HEK293 (cell line): Measurements from ENCODE around the gene APOBR.

Experiments used
- CTCF ChIA-PET: fragments of 350-600 bp; formaldehyde crosslinking; extraction: SDS; loops from one replicate; lab custom pipeline; 2021; ENCODE audit warnings: antibody characterized with exemption; lab: Yijun Ruan, JAX
- POLR2A ChIA-PET: fragments of 300-600 bp; formaldehyde crosslinking; extraction: SDS; loops from one replicate; lab custom pipeline; 2020; ENCODE audit warnings: antibody characterized with exemption, inconsistent platforms; lab: Yijun Ruan, JAX
- H3K27ac ChIP-seq: fragments of 200-500 bp; sonication (Bioruptor generic); 2 replicates; pipeline ENCODE4 v1.5.1; 2014; ENCODE audit warnings: low read depth, low read length, control low read depth, inconsistent platforms; ENCODE audit errors: extremely low read depth
- H3K36me3 ChIP-seq, 2 experiments: fragments of 200-500 bp in 1 of 2; sonication (Bioruptor generic) in 1 of 2; 1 replicate in 1 of 2; 2 replicates in 1 of 2; pipeline ENCODE4 v1.5.1; 2014 to 2017; ENCODE audit warnings: inconsistent platforms in 2 of 2, low read length in 2 of 2; ENCODE audit not compliant: control insufficient read depth in 2 of 2, insufficient read depth in 1 of 2
- H3K4me1 ChIP-seq: fragments of 200-500 bp; sonication (Bioruptor generic); 2 replicates; pipeline ENCODE4 v1.5.1; 2014; ENCODE audit warnings: mild to moderate bottlenecking, low read length, inconsistent platforms; ENCODE audit not compliant: control insufficient read depth, insufficient read depth
- H3K4me3 ChIP-seq: 2 replicates; pipeline ENCODE4 v1.5.1; 2011; ENCODE audit warnings: low read depth, mild to moderate bottlenecking, control low read depth, low read length, moderate library complexity
- H3K9me3 ChIP-seq: fragments of 200-500 bp; sonication (Bioruptor generic); 2 replicates; pipeline ENCODE4 v1.5.1; 2014; ENCODE audit warnings: low read depth, low read length, inconsistent platforms; ENCODE audit not compliant: control insufficient read depth, insufficient read depth
- KLF10 ChIP-seq: fragments of 450-650 bp; IDR thresholded peaks from 2 replicates; pipeline ENCODE4 v1.5.1; 2018; ENCODE audit warnings: missing biosample characterization, mild to moderate bottlenecking, missing genetic modification characterization
- PRDM1 ChIP-seq: fragments of 450-650 bp; formaldehyde crosslinking; IDR thresholded peaks from 2 replicates; pipeline ENCODE4; 2016; ENCODE audit warnings: missing biosample characterization, missing genetic modification characterization
- SCRT1 ChIP-seq: fragments of 450-650 bp; formaldehyde crosslinking; IDR thresholded peaks from 2 replicates; pipeline ENCODE4 v1.5.1; 2016; ENCODE audit warnings: missing biosample characterization, missing genetic modification characterization, borderline replicate concordance
- SP2 ChIP-seq: fragments of 450-650 bp; formaldehyde crosslinking; IDR thresholded peaks from 2 replicates; pipeline ENCODE4 v1.5.1; 2016; ENCODE audit warnings: missing biosample characterization, missing genetic modification characterization
- YY1 ChIP-seq: fragments of 450-650 bp; formaldehyde crosslinking; IDR thresholded peaks from 2 replicates; pipeline ENCODE4 v1.5.1; 2018; ENCODE audit warnings: missing biosample characterization, missing genetic modification characterization
- ZNF266 ChIP-seq: fragments of 450-650 bp; formaldehyde crosslinking; IDR thresholded peaks from 2 replicates; pipeline ENCODE4 v1.5.1; 2016; ENCODE audit warnings: missing biosample characterization, missing genetic modification characterization, low read depth
- ZNF394 ChIP-seq: fragments of 450-650 bp; formaldehyde crosslinking; IDR thresholded peaks from 2 replicates; pipeline ENCODE4 v1.5.1; 2016; ENCODE audit warnings: missing biosample characterization, missing genetic modification characterization, mild to moderate bottlenecking, moderate library complexity, borderline replicate concordance
- TF ChIP-seq, protein P1 (sequence below): fragments of 450-650 bp; formaldehyde crosslinking; IDR thresholded peaks from 2 replicates; pipeline ENCODE4 v1.5.1; 2016; ENCODE audit warnings: missing biosample characterization, missing genetic modification characterization, borderline replicate concordance
- TF ChIP-seq, protein P2 (sequence below): fragments of 450-650 bp; formaldehyde crosslinking; IDR thresholded peaks from 2 replicates; pipeline ENCODE4 v1.5.1; 2016; ENCODE audit warnings: missing biosample characterization, missing genetic modification characterization
- TF ChIP-seq, protein P3 (sequence below): fragments of 450-650 bp; formaldehyde crosslinking; IDR thresholded peaks from 2 replicates; pipeline ENCODE4 v1.5.1; 2016; ENCODE audit warnings: missing biosample characterization, missing genetic modification characterization
- TF ChIP-seq, protein P4 (sequence below): fragments of 450-650 bp; formaldehyde crosslinking; conservative IDR thresholded peaks from 2 replicates; pipeline ENCODE4 v1.5.1; 2016; ENCODE audit warnings: low read depth, missing biosample characterization, missing genetic modification characterization
- TF ChIP-seq, protein P5 (sequence below): fragments of 450-650 bp; formaldehyde crosslinking; IDR thresholded peaks from 2 replicates; pipeline ENCODE4 v1.5.1; 2017; ENCODE audit warnings: missing biosample characterization, missing genetic modification characterization
- TF ChIP-seq, protein P6 (sequence below): fragments of 450-650 bp; formaldehyde crosslinking; IDR thresholded peaks from 2 replicates; pipeline ENCODE4 v1.5.1; 2017; ENCODE audit warnings: missing biosample characterization, missing genetic modification characterization

Gene APOBR

DNA sequence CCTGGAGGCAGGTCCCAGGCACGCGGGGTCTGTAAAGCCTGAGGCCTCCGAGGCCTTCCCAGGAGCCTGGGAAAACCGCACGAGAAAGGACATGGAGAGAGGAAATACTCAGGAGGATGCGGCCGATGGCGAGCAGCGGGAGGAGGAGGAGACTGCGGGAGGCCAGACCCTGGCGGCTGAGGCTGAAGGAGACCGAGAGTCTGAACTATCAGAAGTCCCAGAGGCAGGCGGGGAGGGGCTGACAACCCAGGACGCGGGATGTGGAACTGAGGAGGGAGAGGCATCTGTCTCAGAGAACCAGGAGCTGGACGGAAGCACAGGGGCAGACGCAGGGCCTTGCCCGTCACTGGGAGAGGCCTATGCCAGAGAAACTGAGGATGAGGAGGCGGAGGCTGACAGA lies 2.4 kb downstream of the APOBR start (continued):
- TF ChIP-seq, protein P1, sequence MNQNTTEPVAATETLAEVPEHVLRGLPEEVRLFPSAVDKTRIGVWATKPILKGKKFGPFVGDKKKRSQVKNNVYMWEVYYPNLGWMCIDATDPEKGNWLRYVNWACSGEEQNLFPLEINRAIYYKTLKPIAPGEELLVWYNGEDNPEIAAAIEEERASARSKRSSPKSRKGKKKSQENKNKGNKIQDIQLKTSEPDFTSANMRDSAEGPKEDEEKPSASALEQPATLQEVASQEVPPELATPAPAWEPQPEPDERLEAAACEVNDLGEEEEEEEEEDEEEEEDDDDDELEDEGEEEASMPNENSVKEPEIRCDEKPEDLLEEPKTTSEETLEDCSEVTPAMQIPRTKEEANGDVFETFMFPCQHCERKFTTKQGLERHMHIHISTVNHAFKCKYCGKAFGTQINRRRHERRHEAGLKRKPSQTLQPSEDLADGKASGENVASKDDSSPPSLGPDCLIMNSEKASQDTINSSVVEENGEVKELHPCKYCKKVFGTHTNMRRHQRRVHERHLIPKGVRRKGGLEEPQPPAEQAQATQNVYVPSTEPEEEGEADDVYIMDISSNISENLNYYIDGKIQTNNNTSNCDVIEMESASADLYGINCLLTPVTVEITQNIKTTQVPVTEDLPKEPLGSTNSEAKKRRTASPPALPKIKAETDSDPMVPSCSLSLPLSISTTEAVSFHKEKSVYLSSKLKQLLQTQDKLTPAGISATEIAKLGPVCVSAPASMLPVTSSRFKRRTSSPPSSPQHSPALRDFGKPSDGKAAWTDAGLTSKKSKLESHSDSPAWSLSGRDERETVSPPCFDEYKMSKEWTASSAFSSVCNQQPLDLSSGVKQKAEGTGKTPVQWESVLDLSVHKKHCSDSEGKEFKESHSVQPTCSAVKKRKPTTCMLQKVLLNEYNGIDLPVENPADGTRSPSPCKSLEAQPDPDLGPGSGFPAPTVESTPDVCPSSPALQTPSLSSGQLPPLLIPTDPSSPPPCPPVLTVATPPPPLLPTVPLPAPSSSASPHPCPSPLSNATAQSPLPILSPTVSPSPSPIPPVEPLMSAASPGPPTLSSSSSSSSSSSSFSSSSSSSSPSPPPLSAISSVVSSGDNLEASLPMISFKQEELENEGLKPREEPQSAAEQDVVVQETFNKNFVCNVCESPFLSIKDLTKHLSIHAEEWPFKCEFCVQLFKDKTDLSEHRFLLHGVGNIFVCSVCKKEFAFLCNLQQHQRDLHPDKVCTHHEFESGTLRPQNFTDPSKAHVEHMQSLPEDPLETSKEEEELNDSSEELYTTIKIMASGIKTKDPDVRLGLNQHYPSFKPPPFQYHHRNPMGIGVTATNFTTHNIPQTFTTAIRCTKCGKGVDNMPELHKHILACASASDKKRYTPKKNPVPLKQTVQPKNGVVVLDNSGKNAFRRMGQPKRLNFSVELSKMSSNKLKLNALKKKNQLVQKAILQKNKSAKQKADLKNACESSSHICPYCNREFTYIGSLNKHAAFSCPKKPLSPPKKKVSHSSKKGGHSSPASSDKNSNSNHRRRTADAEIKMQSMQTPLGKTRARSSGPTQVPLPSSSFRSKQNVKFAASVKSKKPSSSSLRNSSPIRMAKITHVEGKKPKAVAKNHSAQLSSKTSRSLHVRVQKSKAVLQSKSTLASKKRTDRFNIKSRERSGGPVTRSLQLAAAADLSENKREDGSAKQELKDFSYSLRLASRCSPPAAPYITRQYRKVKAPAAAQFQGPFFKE, result no peak
- TF ChIP-seq, protein P2, sequence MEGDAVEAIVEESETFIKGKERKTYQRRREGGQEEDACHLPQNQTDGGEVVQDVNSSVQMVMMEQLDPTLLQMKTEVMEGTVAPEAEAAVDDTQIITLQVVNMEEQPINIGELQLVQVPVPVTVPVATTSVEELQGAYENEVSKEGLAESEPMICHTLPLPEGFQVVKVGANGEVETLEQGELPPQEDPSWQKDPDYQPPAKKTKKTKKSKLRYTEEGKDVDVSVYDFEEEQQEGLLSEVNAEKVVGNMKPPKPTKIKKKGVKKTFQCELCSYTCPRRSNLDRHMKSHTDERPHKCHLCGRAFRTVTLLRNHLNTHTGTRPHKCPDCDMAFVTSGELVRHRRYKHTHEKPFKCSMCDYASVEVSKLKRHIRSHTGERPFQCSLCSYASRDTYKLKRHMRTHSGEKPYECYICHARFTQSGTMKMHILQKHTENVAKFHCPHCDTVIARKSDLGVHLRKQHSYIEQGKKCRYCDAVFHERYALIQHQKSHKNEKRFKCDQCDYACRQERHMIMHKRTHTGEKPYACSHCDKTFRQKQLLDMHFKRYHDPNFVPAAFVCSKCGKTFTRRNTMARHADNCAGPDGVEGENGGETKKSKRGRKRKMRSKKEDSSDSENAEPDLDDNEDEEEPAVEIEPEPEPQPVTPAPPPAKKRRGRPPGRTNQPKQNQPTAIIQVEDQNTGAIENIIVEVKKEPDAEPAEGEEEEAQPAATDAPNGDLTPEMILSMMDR (tag by site-specific recombination), result no peak
- TF ChIP-seq, protein P3, sequence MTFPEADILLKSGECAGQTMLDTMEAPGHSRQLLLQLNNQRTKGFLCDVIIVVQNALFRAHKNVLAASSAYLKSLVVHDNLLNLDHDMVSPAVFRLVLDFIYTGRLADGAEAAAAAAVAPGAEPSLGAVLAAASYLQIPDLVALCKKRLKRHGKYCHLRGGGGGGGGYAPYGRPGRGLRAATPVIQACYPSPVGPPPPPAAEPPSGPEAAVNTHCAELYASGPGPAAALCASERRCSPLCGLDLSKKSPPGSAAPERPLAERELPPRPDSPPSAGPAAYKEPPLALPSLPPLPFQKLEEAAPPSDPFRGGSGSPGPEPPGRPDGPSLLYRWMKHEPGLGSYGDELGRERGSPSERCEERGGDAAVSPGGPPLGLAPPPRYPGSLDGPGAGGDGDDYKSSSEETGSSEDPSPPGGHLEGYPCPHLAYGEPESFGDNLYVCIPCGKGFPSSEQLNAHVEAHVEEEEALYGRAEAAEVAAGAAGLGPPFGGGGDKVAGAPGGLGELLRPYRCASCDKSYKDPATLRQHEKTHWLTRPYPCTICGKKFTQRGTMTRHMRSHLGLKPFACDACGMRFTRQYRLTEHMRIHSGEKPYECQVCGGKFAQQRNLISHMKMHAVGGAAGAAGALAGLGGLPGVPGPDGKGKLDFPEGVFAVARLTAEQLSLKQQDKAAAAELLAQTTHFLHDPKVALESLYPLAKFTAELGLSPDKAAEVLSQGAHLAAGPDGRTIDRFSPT (tag by site-specific recombination), result no peak
- no peak for TF ChIP-seq SP2 (tag by site-specific recombination)
- TF ChIP-seq, protein P4, sequence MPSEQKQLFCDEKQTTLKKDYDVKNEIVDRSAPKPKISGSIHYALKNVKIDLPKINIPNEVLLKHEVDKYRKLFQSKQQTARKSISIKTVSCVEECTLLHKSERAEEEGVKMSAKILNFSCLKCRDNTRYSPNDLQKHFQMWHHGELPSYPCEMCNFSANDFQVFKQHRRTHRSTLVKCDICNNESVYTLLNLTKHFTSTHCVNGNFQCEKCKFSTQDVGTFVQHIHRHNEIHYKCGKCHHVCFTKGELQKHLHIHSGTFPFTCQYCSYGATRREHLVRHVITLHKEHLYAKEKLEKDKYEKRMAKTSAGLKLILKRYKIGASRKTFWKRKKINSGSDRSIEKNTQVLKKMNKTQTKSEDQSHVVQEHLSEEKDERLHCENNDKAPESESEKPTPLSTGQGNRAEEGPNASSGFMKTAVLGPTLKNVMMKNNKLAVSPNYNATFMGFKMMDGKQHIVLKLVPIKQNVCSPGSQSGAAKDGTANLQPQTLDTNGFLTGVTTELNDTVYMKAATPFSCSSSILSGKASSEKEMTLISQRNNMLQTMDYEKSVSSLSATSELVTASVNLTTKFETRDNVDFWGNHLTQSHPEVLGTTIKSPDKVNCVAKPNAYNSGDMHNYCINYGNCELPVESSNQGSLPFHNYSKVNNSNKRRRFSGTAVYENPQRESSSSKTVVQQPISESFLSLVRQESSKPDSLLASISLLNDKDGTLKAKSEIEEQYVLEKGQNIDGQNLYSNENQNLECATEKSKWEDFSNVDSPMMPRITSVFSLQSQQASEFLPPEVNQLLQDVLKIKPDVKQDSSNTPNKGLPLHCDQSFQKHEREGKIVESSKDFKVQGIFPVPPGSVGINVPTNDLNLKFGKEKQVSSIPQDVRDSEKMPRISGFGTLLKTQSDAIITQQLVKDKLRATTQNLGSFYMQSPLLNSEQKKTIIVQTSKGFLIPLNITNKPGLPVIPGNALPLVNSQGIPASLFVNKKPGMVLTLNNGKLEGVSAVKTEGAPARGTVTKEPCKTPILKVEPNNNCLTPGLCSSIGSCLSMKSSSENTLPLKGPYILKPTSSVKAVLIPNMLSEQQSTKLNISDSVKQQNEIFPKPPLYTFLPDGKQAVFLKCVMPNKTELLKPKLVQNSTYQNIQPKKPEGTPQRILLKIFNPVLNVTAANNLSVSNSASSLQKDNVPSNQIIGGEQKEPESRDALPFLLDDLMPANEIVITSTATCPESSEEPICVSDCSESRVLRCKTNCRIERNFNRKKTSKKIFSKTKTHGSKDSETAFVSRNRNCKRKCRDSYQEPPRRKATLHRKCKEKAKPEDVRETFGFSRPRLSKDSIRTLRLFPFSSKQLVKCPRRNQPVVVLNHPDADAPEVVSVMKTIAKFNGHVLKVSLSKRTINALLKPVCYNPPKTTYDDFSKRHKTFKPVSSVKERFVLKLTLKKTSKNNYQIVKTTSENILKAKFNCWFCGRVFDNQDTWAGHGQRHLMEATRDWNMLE (tag by site-specific recombination), result no peak
- TF ChIP-seq YY1 (tag by site-specific recombination), result no peak
- no peak for TF ChIP-seq SCRT1 (tag by site-specific recombination)

DNA sequence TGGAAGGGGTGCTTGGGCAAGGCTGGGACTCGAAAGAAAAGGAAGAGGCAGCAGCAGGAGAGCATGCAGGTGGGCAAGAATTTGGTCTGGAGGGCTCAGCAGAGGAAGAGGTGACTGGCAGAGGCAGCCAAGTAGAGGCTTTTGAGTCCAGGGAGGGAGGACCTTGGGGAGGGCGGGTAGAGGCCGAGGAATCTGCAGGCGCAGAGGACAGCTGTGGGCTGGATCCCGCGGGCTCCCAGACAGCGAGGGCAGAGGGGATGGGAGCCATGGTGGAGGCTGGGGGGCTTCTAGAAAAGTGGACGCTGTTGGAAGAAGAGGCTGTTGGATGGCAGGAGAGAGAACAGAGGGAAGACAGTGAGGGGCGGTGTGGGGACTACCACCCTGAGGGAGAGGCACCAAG lies 2.9 kb downstream of the APOBR start:
- H3K27ac ChIP-seq, result no peak overlapping the region
- no peak overlapping the region for H3K4me3 ChIP-seq
- ChIA-PET CTCF (no interaction called here), POLR2A (no interaction called here)
- H3K9me3 ChIP-seq, result no peaks in the 10 kb centered on the region
- H3K4me1 ChIP-seq, result no peaks in the 10 kb centered on the region
- no peaks in the 10 kb centered on the region for H3K36me3 ChIP-seq
- TF ChIP-seq, protein P5, sequence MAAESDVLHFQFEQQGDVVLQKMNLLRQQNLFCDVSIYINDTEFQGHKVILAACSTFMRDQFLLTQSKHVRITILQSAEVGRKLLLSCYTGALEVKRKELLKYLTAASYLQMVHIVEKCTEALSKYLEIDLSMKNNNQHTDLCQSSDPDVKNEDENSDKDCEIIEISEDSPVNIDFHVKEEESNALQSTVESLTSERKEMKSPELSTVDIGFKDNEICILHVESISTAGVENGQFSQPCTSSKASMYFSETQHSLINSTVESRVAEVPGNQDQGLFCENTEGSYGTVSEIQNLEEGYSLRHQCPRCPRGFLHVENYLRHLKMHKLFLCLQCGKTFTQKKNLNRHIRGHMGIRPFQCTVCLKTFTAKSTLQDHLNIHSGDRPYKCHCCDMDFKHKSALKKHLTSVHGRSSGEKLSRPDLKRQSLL (tag by site-specific recombination), result no peak
- TF ChIP-seq, protein P6, sequence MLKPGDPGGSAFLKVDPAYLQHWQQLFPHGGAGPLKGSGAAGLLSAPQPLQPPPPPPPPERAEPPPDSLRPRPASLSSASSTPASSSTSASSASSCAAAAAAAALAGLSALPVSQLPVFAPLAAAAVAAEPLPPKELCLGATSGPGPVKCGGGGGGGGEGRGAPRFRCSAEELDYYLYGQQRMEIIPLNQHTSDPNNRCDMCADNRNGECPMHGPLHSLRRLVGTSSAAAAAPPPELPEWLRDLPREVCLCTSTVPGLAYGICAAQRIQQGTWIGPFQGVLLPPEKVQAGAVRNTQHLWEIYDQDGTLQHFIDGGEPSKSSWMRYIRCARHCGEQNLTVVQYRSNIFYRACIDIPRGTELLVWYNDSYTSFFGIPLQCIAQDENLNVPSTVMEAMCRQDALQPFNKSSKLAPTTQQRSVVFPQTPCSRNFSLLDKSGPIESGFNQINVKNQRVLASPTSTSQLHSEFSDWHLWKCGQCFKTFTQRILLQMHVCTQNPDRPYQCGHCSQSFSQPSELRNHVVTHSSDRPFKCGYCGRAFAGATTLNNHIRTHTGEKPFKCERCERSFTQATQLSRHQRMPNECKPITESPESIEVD (tag by site-specific recombination), result no peak
- TF ChIP-seq ZNF266 (tag by site-specific recombination) (no peak), PRDM1 (tag by site-specific recombination) (no peak), KLF10 (tag by site-specific recombination) (no peak), ZNF394 (tag by site-specific recombination) (no peak)
- TF ChIP-seq, protein P2 (tag by site-specific recombination), result no peak
